HG03565 (cell line): ENCODE data around the gene LPCAT2.

ENCODE experiments used
- ATAC-seq: cut with Tn5 transposase; IDR thresholded peaks from one replicate; pipeline ENCODE4 v1.9.1; 2021; ENCODE audit warnings: mild to moderate bottlenecking, moderate library complexity; ENCODE audit not compliant: unreplicated experiment

The LPCAT2 gene

DNA sequence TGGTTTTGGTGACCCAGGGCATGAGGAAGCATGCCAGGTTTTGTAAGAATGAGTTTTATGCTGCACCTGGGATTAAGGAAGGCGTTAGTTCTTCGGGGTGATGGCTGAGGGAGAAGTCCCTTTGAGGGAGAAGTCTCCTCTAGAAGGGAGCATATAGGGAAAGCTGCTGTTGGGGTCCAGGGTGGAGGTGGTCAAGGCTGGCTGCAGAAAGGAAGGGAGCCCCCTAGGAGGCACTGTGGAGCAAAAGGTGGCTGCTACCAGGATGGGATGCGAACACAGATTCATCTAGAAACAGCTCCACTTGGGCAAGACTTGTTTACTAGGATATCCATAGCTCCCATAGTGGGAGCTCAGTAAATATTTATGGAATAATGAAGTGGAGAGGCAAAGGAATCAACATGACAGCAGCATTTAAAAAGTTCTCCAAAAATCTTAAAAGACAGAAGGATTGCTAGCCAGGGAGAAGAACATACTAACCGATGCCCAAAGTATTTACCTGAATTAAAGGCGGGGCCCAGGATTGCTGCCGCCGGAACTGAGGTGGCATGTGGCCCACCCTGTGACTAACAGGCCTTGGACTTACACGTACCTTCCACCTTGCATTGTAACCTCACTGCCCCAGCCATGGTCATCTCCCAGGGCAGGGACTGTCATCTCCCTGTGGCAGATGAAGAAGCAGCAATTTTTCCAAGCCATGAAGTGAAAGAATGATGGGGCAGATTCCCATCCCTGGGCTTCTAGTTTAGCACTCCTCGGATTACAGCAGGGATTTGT, 7.1 kb upstream of the LPCAT2 start:
- ATAC-seq = no peak

GRCh38 chr16:55502801-55503366, 6.0 kb upstream of the LPCAT2 start:
- no peak for ATAC-seq

- ATAC-seq = no peak
Measured at GRCh38 chr16:55503726-55504550, 4.9 kb upstream of the LPCAT2 start.

DNA sequence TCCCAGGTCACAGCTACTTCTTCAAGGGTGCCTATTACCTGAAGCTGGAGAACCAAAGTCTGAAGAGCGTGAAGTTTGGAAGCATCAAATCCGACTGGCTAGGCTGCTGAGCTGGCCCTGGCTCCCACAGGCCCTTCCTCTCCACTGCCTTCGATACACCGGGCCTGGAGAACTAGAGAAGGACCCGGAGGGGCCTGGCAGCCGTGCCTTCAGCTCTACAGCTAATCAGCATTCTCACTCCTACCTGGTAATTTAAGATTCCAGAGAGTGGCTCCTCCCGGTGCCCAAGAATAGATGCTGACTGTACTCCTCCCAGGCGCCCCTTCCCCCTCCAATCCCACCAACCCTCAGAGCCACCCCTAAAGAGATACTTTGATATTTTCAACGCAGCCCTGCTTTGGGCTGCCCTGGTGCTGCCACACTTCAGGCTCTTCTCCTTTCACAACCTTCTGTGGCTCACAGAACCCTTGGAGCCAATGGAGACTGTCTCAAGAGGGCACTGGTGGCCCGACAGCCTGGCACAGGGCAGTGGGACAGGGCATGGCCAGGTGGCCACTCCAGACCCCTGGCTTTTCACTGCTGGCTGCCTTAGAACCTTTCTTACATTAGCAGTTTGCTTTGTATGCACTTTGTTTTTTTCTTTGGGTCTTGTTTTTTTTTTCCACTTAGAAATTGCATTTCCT, 3.4 kb upstream of the LPCAT2 start:
- ATAC-seq = no peak

DNA sequence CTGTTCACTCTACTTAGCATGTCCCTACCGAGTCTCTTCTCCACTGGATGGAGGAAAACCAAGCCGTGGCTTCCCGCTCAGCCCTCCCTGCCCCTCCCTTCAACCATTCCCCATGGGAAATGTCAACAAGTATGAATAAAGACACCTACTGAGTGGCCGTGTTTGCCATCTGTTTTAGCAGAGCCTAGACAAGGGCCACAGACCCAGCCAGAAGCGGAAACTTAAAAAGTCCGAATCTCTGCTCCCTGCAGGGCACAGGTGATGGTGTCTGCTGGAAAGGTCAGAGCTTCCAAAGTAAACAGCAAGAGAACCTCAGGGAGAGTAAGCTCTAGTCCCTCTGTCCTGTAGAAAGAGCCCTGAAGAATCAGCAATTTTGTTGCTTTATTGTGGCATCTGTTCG, 2.8 kb upstream of the LPCAT2 start:
- ATAC-seq = no peak

DNA sequence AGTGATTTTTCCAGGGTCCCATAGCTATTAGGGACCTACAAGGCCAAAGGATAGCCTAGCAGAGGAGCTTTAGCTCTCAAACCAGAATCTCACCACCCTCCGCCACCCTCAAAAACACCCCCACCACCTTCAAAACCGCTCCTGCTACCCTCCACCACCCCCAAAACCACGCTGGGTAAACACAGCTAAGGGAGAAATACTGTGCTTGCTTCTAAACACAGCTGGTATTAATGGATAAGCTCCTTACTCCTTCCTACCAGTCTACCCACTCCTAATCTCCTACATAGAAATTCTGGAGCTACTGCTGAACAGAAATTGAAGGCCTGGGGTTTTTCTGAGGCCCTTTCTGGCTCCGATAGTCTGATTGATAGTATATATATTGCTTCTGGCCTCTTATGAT, 2.2 kb upstream of the LPCAT2 start:
- ATAC-seq = no peak

- ATAC-seq = no peak
Measured at GRCh38 chr16:55508271-55508921, 476 bp upstream of the LPCAT2 start.

- ATAC-seq = no peak
Measured at GRCh38 chr16:55510185-55510805, 1.4 kb downstream of the LPCAT2 start.

GRCh38 chr16:55512941-55513340, 4.1 kb downstream of the LPCAT2 start:
- no peak for ATAC-seq

DNA sequence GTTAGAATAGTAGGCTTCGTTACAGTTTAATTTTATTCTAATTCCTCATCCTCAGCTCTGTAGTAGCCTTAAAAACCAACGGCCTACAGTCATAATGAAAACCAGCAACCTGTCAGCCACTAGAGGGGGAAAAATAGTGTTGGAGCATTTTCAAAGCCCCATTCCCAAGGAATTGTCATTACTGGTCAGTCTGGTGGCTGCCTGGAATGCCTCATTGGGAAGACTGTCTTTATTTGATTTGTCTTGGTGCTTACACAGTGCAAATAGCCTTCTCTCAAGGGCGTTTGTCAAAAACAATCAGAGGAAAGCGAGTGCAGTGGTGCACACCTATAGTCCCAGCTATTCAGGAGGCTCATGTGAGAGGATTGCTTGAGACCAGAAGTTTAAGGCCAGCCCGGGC, 4.7 kb downstream of the LPCAT2 start:
- no peak for ATAC-seq

DNA sequence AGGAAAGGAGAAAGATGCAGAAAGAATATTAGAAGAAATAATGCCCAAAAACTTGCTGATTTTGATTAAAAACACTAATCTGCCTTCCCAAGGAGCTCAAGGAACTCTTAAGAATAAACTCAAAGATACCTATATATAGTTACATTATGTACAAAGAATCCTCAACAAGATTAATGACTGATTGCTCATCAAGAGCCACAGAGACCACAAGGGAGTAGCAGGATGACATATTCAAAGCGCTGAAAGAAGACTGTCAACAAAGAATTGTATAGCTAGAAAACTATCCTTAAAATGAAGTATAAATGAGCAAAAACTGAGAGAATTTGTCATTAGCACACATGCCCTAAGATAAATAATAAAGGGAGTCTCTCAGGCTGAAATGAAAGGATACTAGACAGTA, 6.2 kb downstream of the LPCAT2 start:
- no peak for ATAC-seq

DNA sequence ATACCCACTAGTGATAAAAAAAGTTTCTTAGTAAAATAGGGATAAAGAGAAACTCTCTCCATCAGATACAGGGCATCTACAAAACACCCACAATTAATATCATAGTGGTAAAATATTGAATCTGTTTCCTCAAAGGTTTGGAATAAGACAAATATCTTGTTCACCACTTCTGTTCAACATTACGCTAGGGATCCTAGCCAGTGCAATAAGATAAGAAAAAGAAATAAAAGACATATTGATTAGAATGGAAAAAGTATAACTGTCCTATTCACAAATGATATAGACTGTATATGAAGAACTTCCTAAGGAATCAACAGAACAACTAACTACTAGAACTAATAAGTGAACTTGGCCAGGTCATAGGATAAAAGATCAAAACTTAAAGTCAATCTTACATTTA, 12.9 kb downstream of the LPCAT2 start:
- no peak for ATAC-seq

- ATAC-seq = no peak
Measured at GRCh38 chr16:55526441-55526840, 17.6 kb downstream of the LPCAT2 start.

GRCh38 chr16:55527885-55528284, 19.0 kb downstream of the LPCAT2 start:
- no peak for ATAC-seq

DNA sequence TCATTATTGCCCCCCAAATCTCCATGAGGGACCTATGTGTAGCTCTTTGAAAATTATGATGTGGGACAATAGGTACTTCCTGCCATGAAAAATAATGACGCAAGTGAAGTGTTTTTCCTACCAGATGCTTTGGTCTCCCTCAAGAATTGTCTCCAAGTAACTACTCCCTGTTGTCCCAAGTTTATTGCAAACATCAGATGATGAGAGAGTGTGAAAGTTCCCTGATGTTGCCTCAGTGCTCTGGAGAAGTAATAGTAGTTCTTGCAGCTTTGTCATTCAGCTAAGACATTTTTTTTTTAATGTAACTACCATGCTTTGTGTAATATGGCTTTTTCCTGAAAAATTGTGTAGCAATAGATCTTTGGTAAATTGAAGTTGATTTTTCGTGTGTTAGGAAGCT, 20.1 kb downstream of the LPCAT2 start:
- no peak for ATAC-seq

DNA sequence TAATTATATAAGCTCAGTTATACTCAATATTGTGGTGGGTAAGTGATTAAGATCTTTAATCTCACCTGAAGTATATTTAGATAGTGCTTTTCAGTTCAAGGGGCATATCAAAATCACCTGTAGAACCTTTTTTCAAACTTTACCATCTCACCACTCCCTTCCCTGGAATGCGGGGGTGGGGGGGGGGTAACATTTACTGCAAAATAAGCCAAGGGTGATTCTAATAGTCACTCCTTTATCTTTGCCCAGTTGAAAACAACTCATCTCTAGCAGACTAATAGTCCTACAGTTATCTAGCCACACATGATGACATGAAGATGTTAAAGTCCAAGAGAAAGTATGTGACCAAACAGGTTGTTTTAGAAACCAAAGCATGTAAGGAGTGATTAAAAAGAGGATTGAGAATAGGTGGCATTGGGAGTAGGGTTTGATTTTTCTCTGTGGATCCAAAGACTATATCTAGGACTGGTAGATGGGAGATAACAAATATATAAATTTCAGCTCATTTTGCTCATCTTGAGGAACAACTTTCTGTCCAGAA, 21.5 kb downstream of the LPCAT2 start:
- no peak for ATAC-seq

- no peak for ATAC-seq
Measured at GRCh38 chr16:55532227-55532626, 23.4 kb downstream of the LPCAT2 start.

GRCh38 chr16:55534756-55535155, 25.9 kb downstream of the LPCAT2 start:
- no peak for ATAC-seq

- no peak for ATAC-seq
Measured at GRCh38 chr16:55539049-55539448, 30.2 kb downstream of the LPCAT2 start.

DNA sequence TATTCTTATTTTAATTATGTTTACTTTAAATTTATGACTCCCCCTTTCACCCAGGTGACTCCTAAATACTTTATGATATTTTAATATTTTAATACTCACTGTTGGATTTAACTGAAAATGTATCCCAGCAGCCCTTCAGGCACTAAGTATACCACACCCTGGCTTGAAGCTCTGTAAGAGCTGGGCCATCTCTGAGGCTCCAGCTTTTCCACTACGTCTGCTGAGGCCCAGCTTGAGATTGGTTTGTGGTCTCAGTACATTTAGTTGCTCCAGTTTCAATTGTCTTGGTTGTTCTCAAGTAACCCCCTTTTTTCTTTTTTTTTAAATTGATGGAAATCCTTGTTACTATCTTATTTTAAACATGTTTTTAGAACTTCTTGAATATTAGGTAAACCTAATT, 30.6 kb downstream of the LPCAT2 start:
- no peak for ATAC-seq
